HG02759 (cell line): ENCODE results near the gene MB.

Source experiments
- ATAC-seq: cut with Tn5 transposase; IDR thresholded peaks from one replicate; pipeline ENCODE4 v1.9.1; 2021; ENCODE audit warnings: mild to moderate bottlenecking, moderate library complexity; ENCODE audit not compliant: unreplicated experiment

MB gene

DNA sequence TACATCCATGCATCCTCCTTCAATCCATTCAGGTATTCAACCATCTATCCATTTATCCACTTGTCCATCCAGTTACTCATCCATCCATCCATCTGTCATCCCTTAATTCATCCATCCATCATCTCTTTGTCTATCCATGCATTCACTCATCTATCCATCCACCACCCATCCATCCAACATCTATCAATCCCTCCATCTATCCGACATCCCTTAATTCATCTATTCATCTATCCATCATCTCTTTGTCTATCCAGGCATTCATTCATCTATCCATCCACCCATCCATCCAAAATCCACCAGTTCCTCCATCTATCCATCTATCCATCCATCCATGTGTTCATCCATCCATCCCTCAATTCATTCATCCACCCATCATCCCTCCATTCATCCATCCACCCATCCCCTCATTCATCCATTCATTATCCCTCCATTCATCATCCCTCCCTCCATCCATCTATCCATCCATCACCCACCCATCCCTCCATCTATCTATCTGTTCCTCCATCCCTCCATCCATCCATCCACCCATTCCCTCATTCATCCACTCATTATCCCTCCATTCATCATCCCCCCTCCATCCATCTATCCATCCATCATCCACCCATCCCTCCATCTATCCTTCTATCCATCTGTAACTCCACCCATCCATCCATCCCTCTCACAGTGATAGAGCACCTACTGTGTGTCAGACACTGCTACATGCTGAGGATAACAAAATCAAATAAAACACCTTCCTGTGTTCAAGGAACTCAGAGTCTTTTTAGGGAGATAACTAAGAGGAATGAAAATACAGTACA is 1.5 kb upstream of the MB start:
- no peak for ATAC-seq

DNA sequence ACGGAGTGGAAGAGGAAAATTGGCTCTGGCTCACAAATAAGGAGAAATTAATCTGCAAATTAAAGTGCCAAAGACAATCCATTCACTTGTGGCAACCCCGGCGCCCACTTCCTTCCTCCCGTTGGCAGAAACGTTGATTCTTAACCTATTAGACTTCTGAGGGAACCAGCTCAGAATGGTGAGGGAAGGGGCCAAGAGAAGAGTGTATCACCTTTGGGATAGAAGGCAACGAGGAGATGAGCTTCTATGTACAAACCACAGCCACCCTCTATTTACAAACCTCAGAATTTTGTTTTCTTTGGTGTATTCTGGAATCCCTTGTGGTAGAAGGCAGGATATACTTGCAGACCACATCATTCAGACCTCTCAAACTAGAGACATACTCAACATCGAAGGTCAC is 1.1 kb downstream of the MB start:
- ATAC-seq = no peak

DNA sequence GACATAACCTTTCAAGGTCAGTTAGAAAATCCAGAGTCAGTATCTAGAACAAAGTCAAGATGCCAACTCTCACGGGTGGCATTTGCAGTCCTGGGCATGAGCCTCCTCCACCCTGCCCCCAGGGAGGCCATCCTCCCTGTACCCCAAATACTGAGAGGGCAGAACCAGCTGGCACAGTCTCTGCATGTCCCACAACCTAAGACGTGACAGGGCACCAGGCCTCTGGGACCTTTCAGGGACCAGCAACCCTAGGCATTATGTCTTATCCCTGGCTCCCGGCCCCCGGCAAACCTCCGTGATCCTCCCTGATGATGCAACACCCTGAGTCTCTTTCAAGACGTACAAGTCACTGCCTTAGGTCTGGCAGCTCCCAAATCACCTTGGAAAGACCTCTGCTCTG is 2.0 kb downstream of the MB start:
- ATAC-seq = no peak

DNA sequence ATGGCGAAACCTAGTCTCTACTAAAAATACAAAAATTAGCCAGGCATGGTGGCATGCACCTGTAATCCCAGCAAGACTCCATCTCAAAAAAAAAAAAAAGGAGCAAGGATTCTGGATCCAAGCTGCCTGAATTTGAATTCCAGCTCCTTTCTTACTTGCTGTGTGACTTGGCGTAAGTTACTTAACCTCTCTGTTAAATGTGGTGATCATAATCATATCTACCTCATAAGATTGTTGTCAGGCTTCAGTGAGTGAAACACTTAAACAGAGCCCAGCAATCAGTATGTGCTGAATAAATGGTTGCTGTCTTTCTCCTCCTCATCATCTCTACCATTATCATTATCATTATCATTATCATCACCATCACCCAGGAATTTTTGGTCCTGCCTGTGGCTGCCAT is 2.7 kb downstream of the MB start:
- no peak for ATAC-seq

DNA sequence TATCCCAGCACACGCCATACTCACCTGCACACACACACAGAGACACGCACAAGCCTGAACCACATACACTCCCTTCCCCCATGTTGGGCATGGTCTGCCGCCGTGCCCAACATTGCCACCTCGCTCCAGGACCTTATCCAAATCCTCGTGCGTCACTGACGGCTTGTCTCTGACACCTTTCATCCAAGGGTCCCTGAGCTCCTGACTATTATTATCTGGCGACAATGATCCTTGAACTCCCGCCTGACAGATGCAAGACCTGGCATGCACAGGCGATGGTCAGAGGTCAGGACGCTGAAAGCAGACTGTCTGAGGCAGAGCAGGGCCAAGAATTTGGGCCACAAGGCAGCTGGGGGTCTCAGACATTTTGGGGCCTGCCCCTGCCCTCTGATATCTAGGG is 4.2 kb downstream of the MB start:
- ATAC-seq = no peak

DNA sequence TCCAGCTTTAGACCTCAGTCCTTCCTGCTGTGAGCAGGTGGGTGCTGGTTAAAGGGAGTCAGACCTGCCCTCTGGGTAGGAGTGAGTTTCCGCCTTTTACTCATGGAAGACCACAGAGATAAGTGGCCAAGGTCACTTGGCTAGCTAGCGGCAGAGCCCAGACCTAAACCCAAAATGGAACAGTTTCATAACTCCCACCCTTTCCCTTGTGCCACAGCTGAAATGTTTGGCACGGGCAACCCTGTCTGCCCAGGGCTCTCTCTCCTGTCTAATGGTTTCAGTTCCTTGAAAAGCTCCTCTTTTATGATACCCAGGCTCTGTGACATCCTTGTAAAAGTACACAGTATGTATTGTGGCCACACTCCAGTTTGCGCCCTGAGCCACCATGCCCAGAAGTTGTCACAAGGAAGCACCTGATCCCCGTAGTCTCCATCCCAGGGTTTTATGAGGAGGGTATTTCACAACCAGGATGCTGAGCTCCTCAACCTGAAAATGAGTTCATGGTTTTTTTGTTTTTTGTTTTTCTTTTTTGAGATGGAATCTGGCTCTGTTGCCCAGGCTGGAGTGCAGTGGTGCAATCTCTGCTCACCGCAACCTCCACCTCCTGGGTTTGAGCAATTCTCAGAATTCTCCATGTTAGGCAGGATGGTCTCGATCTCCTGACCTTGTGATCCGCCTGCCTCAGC is 5.1 kb downstream of the MB start:
- ATAC-seq = no peak

DNA sequence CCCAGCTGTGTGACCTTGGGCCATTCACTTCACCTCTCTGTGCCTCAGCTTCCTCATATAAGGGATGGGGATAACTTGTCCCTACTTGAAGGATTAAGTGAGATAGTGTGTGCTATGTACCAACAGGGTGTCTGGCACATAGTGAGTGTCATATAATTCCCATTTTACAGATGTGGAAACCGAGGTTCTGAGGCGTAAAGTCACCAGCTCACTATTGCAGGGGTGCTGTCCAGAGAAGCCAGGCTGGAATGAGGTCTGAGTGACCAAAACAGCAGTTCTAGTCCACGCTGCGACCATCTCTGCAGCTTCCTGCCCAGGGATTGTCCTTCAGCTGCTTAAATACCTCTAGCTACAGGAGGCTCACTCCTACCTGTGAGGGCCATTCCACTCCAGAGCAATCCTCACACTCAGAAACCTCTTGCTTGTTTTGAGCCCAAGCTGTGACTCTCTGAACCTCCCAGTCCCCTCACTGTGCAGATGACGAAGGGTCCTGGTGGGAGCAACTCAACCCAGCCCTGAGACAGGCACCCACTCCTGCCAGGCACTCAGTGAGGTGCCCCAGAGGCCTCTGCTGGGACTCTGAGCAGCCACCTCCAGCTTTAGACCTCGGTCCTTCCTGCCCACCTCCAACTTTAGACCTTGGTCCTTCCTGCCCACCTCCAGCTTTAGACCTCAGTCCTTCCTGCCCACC is 5.8 kb downstream of the MB start:
- no peak for ATAC-seq

DNA sequence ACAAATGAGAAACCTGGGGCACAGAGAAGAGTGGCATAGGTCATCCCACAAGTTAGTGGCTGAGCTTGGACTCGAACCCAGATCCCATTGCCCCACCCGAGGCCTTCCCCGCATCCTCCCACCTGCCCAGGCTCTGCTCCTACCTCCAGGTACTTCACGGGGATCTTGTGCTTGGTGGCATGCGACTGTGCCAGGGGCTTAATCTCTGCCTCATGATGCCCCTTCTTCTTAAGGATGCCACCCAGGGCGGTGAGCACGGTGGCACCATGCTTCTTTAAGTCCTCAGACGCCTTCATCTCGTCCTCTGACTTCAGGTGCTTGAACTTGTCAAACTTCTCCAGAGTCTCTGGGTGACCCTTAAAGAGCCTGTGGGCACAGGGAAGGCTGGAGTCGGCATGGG is 6.4 kb downstream of the MB start:
- ATAC-seq = no peak

DNA sequence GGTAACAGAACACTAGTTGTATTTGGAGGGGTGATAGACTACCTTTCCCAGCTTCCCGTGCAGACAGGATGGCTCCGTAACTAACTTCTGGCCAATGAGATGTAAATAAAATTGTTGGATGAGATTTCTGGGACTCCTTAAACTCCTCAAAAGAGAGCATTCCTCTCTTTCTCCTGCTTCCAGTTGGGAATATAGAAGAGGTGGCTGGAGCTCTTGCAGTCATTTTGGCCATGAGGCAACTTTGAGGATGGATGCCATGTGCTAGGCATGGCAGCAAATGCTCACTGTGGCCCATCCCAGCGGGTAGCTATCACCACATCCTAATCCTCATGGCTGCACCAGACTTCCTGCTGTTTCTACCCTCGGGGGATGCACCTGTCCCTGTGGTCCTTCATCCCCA is 7.4 kb downstream of the MB start:
- ATAC-seq = no peak

DNA sequence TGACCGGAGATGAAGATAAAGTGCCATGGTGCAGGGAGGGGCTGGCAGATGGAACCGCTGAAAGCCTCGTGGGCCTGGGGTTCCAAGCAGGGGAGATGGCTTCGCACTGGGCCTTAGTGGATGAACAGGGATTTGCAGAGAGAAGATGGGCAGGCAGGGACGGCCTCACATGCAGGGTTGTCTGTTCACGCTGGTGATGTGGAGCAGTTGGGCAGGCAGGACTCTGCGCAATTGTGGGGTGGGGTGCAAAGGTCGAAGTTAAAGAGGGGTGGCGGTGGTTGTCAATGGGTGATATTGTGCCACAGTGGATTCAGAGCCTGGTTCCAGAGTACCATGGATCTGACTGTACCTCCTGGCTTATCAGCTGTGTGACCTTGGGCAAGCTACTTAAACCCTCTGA is 7.9 kb downstream of the MB start:
- ATAC-seq = no peak

DNA sequence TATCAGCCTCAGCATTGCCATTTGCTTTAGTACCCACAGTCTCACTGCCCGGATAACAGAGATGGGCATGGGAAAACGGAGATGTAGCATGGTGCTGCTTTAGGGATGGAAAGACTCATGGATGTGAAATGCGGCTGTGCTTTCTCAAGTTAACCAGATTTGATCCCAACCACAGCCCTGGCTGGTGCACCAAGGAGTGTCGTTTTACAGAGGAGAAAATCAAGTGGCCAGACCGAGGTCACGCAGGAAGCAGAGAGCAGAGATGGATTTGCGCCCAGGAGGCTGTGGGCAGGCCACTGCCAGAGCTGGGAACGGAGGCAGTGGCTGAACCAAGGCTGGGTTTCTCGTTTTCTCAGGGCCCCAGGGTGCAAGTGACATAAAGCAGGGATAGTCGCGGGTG is 9.0 kb downstream of the MB start:
- ATAC-seq = no peak

DNA sequence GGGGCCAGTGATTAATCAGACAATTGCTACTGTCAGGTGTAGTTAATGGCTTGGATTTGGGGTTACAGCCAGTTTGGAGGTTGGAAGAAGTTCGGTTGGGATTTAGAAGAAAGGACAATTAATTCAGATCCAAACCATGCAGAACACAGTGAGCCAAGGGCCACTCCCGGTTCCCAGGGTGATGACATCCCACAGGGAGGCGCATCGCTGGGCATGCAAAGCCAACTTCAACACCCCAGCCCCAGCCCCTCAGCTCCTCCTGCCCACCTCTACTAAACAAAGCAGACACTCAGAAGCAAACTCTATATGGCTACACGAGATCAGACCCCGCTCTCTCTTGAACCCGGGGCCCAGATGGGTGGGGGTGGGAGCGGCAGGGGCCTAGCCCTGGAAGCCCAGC is 10.2 kb downstream of the MB start:
- no peak for ATAC-seq

DNA sequence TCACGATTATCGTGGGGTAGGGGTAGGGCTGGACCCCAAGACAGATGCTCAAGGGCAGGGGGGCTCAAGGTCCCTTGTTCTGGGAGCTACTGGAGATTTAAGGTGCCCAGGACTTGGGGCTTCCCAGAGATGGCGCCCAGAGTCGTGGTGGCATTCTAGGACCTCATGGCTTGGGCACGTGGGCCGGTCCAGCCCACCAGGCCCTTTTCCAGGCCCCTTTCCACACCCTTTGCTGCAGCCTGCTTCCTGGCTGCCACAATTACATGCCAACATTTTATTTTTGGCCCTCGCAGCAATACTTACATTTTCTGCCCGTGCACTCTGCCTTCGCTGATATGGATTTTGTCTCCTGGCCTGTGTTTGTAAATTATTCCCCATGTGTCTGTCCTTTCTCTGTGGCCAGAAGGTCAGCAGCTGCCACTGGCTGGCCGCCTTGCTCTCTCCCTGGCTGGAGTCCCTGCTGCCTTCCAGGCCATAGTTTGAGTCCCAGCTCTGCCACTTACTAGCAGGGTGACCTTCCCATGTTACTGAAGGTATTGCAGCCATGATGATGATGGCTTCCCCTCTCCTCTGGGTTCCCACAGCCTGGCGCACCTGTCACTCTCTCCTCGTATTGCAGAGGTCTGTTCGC is 11.2 kb downstream of the MB start:
- ATAC-seq = no peak

DNA sequence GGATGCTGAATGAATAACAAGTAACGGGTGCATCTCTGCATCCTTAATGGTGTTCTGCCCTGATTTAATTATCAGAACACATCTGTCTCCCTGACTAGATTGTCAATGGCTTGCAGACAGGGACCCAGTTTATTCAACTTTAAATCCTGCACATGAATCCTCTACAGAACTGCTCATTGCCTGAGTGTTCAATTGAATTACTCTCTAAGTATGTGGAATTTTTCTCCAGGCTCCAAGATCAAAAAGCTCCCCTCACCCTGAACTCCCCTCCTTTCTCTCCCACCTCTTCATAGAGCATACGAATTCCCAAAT is 11.8 kb downstream of the MB start:
- ATAC-seq = no peak

DNA sequence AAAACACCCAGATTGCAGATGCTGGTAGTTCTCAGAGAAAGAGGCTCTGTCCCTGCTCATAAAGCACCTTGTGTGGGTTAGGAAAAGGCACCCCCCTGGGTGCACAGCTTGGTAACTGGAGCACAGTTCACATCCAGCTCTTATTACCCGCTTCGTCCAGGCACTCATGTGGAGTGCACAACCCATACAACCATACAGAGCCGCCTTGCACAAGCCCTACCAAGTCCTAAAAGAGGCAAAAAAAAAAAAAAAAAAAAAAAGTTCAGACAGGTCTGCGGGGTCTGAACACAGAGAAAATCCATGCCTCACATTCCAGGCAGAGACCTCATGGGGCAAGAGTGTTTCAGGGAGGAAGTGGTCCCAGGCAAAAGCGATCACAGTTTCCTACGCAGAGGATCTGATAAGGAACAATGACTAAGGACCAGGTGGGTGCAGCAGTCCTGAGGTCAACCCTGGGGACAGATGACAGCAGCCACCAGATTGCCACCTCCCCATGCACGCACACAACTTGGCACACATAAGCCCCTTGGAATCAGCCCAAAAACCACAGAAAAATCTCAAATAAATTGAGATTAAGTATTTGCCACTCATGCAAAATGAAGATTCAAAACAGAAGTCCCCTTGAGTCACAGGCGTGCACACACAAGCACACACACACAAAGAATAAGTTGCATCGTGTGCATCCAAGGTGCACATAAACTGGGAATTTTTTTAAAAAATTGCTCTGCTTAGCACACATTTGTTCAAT is 12.3 kb downstream of the MB start:
- ATAC-seq = no peak

DNA sequence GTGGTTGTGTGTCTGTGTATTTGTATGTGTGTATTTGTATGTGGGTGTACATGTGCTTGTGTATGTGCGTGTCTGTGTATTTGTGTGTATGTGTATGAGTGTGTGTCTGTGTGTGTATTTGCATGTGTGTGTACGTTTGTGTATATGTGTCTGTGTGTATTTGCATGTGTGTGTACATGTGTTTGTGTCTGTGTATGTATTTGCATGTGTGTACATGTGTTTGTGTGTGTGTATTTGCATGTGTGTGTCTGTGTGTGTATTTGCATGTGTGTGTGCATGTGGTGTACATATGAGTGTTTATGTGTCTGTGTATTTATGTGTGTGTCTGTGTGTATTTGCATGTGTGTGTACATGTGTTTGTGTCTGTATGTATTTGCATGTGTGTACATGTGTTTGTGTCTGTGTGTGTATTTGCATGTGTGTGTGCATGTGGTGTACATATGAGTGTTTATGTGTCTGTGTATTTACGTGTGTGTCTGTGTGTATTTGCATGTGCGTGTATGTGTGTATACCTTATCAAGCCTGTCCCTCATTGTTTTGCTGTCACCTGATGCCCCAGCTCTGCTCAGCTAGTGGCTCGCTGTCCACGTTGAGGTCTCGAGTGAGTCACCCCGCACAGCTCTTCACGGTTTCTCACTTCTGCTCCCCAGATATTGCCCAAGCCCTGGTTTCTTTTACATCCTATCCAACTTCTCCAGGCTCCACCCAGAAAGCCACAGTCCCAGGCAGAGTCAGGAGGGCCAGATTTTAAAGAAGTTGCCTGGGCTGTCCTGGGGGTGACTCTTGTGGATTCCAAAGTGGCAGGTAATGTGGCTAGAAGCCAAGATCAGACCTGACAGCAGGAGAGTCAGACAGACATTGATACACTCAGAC is 15.2 kb downstream of the MB start:
- no peak for ATAC-seq

DNA sequence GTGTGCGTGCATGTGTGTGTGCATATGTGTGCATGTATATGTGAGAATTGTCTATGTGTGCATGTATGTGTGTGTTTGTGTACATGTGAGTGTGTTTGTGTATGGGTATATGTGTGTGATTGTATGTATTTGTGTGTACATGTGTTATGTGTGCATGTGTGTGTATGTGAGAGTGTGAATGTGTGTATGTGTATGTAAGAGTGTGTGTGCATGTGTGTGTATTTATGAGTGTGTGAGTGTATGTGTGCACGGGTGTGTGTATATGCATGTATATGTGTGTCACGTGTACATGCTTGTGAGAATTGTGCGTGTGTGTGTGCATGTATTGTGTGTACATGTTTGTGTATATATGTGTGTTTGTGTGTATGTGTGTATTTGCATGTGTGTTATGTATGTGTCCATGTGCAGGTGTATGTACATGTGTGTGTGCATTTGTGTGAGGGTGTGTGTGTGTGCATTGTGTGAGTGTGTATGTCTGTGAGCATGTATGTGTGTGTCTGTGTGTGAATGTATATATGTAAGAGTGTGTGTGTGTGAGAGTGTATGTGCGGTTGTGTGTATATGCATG is 16.0 kb downstream of the MB start:
- no peak for ATAC-seq

DNA sequence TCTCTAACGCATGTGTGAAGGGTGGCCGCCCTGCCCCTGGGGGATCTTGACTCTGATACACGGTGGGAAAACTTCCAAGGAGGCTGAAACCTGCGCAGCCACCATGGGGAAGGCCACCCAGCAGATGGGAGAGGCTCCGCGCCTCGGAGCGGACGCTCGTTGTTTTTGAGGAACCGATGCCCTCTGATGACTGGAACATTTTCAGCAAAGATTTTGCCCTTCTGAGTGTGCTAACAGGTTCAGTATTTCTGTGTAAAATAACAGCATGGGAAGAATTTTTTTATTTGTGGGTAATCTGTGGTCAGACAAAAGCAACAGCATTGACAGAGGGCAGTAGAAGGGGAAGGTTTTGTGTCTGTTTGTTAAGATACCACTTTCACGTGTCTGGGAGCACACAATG is 16.7 kb downstream of the MB start:
- no peak for ATAC-seq

DNA sequence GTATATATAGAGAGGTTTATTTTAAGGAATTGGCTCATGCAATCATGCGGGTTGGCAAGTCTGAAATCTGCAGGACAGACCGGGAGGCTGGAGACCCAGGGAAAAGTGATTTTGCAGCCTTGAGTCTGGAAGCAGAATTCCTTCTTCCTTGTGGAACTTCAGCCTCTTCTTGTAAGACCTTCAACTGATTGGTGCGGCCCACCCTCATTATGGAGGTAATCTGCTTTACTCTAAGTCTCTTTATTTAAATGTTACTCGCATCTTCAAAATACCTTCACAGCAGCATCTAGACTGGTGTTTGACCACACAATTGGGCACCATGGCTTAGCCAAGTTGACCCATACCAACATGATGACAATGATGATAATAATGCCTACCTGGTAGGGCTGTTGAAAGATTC is 17.8 kb downstream of the MB start:
- ATAC-seq = no peak

DNA sequence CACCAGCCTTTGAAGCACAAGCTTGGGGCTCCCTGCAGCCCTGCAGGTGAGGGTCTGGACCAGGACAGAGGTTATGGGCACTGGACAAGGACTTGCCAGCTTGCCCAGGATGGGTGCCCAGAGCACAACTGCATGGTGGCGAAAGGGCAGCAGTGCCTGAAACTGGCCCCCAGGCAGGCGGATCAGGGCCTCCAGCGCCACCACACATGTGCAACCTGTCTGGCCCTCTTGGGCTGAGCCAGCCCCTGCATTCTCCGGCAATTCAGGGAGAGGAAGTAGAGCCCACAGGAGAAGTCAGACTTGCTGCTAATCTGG is 18.8 kb downstream of the MB start:
- no peak for ATAC-seq
